Thyroid gland (tissue), 4 donors: ENCODE measurements around the gene LDB2. TPM values are rescaled to one million over a fixed set of nuclear protein-coding genes. Genes with fewer than 3 reads are reported as not detected.

Experiments used
- DNase-seq, 2 donors: peaks; one replicate each; pipeline ENCODE4 v3.0.0-alpha.2; 2019
- H3K27ac ChIP-seq, 3 donors: fragments of 200-600 bp; sonication (generic); 1 replicate in 2 of 3; 2 replicates in 1 of 3; pipeline ENCODE4 v1.5.1; 2016 to 2019; ENCODE audit warnings: mild to moderate bottlenecking in 1 of 3, moderate library complexity in 1 of 3
- H3K27me3 ChIP-seq: fragments of 200-600 bp; sonication (generic); one replicate; pipeline ENCODE4 v1.5.1; 2019
- H3K36me3 ChIP-seq, 2 donors: fragments of 200-600 bp; sonication (generic); one replicate each; pipeline ENCODE4 v1.5.1; 2016 to 2019
- H3K4me1 ChIP-seq, 2 donors: fragments of 200-600 bp; sonication (generic); one replicate each; pipeline ENCODE4 v1.5.1; 2017 to 2019
- H3K4me3 ChIP-seq, 3 donors: fragments of 200-600 bp; sonication (generic); replicated peaks in 1 of 3; 1 replicate in 2 of 3; 2 replicates in 1 of 3; pipeline ENCODE4 v1.5.1; 2016; ENCODE audit warnings: mild to moderate bottlenecking in 1 of 3
- H3K9me3 ChIP-seq: fragments of 200-600 bp; sonication (generic); one replicate; pipeline ENCODE4 v1.5.1; 2017
- POLR2A ChIP-seq, 2 donors: fragments of 450-650 bp; IDR thresholded peaks; one replicate each; pipeline ENCODE4 v1.6.1; 2017; ENCODE audit warnings: antibody characterized with exemption in 2 of 2, mild to moderate bottlenecking in 2 of 2, moderate library complexity in 1 of 2
- WGBS, 2 donors: methylation state at CpG; one replicate each; pipeline ENCODE4 v1.1.5; 2017; 5-methylcytosine and 5-hydroxymethylcytosine counted together
- intact Hi-C: fragments of 100-400 bp; cut with DNase I; formaldehyde crosslinking; loops from one replicate; pipeline ENCODE4 v1.15.1; 2023
- total RNA-seq, 4 donors: library from RNA; depleted of rRNA; stranded (reverse); fragments of >200 nt; gene quantifications; one replicate each; pipeline ENCODE4 v1.2.3, GENCODE V29; 2016
- TF ChIP-seq, protein P1 (sequence below), 6 experiments: fragments of 200-600 bp in 3 of 6; fragments of 450-650 bp in 3 of 6; sonication (generic) in 3 of 6; IDR thresholded peaks; one replicate each; pipeline ENCODE4 v1.5.1; 2016 to 2019; ENCODE audit warnings: antibody characterized with exemption in 6 of 6, mild to moderate bottlenecking in 2 of 6, inconsistent platforms in 1 of 6, moderate library complexity in 1 of 6

Gene LDB2
- total RNA-seq, 4 donors from 2014 or later, result 19.9 to 71.5 (median 41.1) TPM

DNA sequence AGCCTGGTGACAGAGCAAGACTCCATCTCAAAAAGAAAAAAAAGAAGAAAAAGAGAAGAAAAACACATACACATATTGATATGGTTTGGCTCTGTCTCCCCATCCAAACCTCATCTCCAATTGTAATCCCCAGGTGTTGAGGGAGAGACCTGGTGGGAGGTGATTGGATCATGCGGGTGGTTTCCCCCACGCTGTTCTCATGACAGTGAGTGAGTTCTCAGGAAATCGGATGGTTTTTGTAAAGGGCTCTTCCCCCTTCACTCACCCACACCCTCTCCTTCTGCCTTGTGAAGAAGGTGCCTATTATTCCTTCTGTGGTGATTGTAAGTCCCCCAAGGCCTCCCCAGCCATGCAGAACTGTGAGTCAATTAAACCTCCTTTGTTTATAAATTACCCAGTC is 68.4 kb downstream of the LDB2 start:
- Histone ChIP-seq H3K27me3 (no peaks in the 10 kb centered on the region), H3K4me3 (no peak overlapping the region), H3K4me1 (no peaks in the 10 kb centered on the region), H3K9me3 (no peaks in the 10 kb centered on the region), H3K27ac (no peak overlapping the region), H3K36me3 (no peaks in the 10 kb centered on the region)
- no peak for DNase-seq
- TF ChIP-seq, protein P1, sequence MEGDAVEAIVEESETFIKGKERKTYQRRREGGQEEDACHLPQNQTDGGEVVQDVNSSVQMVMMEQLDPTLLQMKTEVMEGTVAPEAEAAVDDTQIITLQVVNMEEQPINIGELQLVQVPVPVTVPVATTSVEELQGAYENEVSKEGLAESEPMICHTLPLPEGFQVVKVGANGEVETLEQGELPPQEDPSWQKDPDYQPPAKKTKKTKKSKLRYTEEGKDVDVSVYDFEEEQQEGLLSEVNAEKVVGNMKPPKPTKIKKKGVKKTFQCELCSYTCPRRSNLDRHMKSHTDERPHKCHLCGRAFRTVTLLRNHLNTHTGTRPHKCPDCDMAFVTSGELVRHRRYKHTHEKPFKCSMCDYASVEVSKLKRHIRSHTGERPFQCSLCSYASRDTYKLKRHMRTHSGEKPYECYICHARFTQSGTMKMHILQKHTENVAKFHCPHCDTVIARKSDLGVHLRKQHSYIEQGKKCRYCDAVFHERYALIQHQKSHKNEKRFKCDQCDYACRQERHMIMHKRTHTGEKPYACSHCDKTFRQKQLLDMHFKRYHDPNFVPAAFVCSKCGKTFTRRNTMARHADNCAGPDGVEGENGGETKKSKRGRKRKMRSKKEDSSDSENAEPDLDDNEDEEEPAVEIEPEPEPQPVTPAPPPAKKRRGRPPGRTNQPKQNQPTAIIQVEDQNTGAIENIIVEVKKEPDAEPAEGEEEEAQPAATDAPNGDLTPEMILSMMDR (IDR thresholded peaks at IDR 0.05), result no peak
- no peak for TF ChIP-seq POLR2A (IDR thresholded peaks at IDR 0.05)
- intact Hi-C loops, result no loop called here
- WGBS, 2 donors, result 82 to 85% methylated on average over 3 of the region's 3 CpGs

DNA sequence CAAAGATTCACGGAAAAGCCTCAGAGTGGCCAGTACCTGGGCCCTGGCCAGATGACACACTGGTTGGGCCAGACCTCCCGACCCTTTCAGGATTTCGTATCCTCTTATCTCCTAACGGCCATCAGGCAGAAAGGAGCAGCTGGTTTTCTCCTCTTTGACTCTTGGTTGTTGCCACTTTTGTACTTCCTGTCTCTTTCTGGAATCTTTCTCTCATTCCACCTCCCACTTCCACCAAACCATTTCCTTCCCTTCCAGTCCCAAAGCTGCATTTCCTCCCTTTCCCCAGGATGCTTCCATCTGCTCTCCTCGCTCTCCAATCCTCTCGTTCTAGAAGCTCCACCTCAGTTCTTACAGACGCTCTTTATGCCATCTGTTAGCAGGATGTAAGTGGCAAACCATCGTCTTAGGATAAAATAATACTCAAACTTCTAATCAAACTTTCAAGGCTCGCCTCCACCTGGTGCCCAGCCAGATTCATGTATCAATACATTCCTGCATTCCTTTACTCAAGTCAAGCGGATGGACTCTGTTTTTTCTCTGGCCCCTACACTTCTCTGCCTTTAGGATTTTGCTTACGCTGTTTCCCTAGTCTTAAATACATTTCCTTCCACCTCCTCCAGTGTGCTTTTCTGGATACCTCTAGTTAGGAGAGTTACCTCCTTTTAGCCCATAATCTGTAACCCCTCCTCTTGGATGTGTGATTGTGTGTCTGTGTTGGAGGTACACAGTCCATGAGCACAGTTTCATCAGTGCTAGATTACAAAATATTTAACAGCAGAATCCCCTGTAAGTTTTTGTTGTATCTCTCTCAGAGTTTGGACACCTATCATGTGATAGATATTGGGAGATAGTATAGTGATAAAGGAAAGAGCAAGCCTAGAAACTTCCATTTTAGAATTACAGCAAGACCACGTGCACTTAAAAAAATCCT is 70.4 kb downstream of the LDB2 start:
- no peak for TF ChIP-seq POLR2A (IDR thresholded peaks at IDR 0.05)
- TF ChIP-seq, protein P1 (IDR thresholded peaks at IDR 0.05), result no peak
- Histone ChIP-seq H3K4me3 (no peak overlapping the region), H3K27me3 (no peaks in the 10 kb centered on the region), H3K36me3 (no peaks in the 10 kb centered on the region), H3K4me1 (no peaks in the 10 kb centered on the region), H3K9me3 (no peaks in the 10 kb centered on the region), H3K27ac (peak overlapping the region in 1 of 3 donors; percentile 50)
- peak in 1 of 2 donors; percentile 5 for DNase-seq
- WGBS, 2 donors, result 75 to 76% methylated on average over 12 of the region's 12 CpGs
- intact Hi-C loops, result no loop called here

DNA sequence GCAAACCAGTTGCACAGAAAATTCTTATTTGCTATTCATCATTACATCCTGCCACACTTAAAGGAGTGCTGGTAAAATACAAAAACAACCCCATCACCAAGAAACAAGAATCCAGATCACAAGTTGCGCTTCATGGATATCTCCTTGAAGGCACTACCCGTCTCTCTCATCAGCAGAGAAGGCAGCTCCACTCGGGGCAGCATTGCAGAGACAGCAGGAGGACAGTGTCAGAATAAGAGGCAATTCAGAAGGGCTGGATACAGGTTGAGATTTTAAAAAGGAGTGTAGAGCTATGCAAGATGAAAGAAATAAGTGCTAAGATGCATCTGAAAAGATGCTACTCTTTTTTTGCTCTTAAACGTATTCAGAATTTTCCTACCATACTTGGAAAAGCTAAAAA is 71.4 kb downstream of the LDB2 start:
- DNase-seq, result no peak
- TF ChIP-seq POLR2A (IDR thresholded peaks at IDR 0.05), result no peak
- TF ChIP-seq, protein P1 (IDR thresholded peaks at IDR 0.05), result no peak
- no peaks in the 10 kb centered on the region for H3K4me1 ChIP-seq
- 49 to 53% methylated on average over 4 of the region's 4 CpGs for WGBS, 2 donors
- H3K36me3 ChIP-seq, result no peaks in the 10 kb centered on the region
- no peak overlapping the region for H3K4me3 ChIP-seq
- intact Hi-C loops, result no loop called here
- H3K27me3 ChIP-seq, result no peaks in the 10 kb centered on the region
- no peaks in the 10 kb centered on the region for H3K9me3 ChIP-seq
- peak overlapping the region in 1 of 3 donors; percentile 50 for H3K27ac ChIP-seq

DNA sequence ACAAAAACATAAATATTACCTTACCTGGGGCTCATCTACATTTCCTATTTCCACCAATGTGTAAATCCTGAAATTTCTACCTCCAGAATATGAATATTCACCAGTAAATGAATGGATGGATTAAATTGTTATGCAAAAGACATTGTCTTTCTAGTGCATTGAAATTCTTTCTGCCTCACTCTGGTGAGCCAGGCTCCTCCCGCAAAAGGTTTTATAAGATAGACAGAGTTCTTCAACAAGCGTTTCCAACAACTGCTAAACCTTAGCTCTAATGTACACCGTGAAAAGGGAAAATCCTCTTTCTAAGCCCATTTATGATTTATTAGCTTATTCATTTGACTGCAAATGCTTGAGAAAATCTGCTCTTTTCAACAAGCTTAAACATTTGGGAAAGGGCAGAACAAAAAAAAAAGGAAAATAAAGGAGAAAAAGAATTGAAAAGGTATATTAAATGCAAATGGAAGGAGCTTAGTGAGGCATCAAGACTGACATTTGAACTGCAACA is 72.0 kb downstream of the LDB2 start:
- no peak overlapping the region for H3K4me3 ChIP-seq
- H3K36me3 ChIP-seq, result no peaks in the 10 kb centered on the region
- no peak overlapping the region for H3K27ac ChIP-seq
- no peaks in the 10 kb centered on the region for H3K9me3 ChIP-seq
- no peak for DNase-seq
- intact Hi-C loops, result no loop called here
- no peaks in the 10 kb centered on the region for H3K27me3 ChIP-seq
- H3K4me1 ChIP-seq, result no peaks in the 10 kb centered on the region
- TF ChIP-seq, protein P1 (IDR thresholded peaks at IDR 0.05), result no peak
- 84 to 88% methylated on average over 3 of the region's 3 CpGs for whole genome bisulfite sequencing, 2 donors

DNA sequence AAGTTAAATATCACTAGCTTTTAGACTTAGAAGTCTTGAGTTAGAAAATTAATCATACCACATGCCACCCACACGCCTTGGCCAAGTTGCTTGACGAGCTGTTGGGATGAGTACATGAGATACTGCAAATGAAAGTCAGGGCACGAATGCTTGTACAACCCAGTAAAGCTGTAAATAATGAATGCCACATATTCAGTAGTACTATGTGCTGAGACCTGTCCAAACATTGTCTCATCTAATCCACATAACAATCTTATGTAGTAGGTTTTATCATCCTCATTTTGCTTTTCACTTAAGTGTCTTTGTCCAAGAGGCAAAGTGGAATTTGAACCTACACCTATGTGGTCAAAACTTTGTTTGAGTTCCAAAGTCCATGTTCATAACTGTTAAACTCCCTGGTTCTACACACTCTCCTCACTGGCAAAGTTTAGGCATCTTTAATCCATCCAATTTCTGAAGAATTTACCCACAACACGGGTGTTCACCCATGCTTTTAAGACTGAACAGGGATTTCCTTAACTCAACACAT is 74.1 kb downstream of the LDB2 start:
- 89% methylated on average over 4 of the region's 4 CpGs for WGBS, 2 donors

More for the DNA sequence above, 74.1 kb downstream of the LDB2 start:
- no peaks in the 10 kb centered on the region for H3K4me1 ChIP-seq
- intact Hi-C loops, result no loop called here
- H3K27ac ChIP-seq, result no peak overlapping the region
- no peaks in the 10 kb centered on the region for H3K36me3 ChIP-seq
- H3K27me3 ChIP-seq, result no peaks in the 10 kb centered on the region
- H3K4me3 ChIP-seq, result no peak overlapping the region
- H3K9me3 ChIP-seq, result no peaks in the 10 kb centered on the region
- no peak for DNase-seq
- TF ChIP-seq, protein P1 (IDR thresholded peaks at IDR 0.05), result no peak
- TF ChIP-seq POLR2A (IDR thresholded peaks at IDR 0.05), result no peak
